Stimulated activated CD4-positive, alpha-beta T cell treated with anti-CD3 and anti-CD28 coated beads, Interleukin-1b, Interleukin-23, amount 100 ng/mL, for 4 hours (primary cell): ENCODE data around the gene FGF11.

Source experiments
- DNase-seq, 2 donors: peaks; one replicate each; pipeline ENCODE4 v3.0.0-alpha.2; 2020; ENCODE audit warnings: low read depth in 2 of 2

FGF11 gene

DNA sequence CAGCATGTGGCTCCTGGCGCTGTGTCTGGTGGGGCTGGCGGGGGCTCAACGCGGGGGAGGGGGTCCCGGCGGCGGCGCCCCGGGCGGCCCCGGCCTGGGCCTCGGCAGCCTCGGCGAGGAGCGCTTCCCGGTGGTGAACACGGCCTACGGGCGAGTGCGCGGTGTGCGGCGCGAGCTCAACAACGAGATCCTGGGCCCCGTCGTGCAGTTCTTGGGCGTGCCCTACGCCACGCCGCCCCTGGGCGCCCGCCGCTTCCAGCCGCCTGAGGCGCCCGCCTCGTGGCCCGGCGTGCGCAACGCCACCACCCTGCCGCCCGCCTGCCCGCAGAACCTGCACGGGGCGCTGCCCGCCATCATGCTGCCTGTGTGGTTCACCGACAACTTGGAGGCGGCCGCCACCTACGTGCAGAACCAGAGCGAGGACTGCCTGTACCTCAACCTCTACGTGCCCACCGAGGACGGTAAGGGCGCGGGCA is 31.0 kb upstream of the FGF11 start:
- no peak for DNase-seq

DNA sequence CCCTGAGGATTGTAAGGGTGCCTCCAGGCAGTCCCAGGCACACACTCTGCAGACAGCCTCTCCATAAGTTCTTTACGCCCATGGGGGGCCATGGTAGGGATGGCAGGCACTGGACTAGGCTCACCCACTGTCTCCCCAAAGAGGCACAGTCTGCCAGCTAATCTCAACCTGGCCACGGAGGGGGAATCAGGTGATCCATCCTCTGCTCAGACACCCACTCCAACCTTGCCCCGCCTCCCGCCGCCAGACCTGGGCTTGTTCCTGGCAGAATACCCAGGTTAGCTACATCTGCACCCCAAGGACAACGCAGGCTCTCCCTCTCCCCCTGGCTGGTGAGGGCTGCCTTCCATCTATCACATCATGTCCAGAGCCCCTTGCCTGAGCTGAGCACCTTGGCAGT is 30.4 kb upstream of the FGF11 start:
- no peak for DNase-seq

DNA sequence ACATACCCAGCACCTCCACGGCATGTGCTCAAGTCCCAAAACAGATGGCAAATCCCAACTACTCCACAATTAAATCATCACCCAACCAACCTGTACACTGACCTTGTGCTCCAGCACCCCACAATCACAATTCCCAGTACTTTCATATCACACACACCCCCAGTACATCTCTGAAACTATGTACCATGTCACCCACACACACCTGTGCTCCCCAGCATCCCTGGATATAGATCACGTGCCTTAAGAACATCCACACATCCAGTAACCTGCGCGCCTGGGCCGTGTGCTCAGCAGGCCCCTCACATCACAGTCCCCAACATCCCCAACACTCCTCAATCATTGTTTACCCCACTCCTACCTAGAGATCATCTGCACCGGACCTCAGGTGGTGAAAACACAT is 29.6 kb upstream of the FGF11 start:
- no peak for DNase-seq

DNA sequence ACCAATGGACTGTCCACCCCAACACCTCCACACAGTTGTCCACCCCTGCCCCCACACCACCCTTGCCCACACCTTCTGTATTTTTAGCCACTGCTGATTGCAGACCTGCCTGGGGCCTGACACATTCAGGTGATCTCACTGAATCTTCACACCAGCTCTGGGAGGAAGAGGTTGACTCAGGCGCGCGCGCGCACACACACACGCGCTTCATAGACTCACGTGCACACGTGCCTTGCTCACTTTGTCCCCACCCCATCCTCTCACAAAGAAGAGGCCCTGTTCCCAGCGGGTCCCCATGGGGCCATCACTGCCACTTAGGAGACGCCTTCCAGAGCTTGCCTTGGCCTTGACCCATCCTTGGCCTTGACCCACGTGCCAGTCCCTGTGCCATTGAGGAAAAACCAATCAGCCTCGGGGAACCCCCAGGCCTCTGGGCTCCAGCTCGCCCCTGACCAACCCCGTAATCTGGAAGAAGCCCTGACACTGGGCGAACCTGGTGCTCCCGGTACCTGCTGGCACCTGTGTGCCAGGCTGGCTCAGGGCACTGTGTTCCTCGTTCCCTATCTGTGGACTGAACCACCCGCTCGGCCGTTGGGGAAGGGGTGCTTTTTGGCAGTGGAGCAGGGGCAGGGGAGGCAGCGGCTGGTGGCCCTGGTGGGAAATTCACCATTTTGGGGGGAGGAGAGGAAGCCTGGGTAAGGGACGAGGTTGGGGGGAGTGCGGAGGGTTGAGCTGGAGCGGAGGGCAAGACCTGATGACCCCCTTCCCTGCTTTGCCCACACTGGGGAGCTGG is 28.5 kb upstream of the FGF11 start:
- no peak for DNase-seq

DNA sequence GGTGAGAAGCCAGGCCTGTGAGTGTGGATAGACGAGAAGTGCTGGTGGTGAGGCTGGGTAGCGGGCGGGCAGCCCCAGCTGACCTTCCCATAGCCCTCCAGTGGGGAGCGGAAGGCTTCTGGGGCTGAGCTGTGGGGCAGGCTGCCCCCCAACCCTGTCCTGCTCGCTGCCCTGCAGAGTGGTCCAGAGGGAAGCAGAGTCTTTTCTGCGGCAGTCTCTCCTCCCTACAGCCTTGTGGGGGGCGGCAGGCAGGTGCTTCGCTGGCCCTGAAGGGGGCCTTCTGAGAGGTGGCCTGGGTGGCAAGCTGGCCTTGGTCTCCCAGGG is 27.9 kb upstream of the FGF11 start:
- DNase-seq = no peak

DNA sequence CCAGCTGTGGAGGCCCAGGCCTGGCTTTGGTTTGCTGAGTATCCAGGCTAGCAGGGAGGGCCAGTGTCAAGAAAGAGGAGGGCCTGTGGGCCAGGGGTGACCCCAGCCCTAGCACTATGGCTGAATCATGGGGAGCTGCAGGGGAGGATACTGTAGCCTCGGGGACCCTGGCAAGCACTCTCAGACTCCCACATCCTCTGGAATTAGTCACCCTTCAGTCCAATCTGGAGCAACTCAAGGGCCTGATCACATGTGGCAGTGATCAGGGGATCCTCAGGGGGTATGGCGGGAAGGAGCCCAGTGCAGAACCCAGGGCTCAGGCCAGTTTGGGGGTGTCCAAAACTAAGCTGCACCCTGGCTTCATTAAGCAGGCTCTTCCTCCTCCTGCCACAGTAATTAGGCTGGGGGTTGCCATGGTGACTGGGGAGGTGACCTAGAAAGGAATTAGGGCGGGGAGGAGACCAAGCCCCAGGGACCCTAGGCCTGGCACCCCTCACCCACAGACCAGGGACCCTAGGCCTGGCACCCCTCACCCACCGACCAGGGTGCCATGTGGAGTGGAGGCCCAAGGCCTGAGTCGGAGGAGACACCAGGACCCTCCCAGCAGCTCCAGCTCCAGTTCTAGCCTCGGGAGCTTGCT is 25.8 kb upstream of the FGF11 start:
- no peak for DNase-seq

DNA sequence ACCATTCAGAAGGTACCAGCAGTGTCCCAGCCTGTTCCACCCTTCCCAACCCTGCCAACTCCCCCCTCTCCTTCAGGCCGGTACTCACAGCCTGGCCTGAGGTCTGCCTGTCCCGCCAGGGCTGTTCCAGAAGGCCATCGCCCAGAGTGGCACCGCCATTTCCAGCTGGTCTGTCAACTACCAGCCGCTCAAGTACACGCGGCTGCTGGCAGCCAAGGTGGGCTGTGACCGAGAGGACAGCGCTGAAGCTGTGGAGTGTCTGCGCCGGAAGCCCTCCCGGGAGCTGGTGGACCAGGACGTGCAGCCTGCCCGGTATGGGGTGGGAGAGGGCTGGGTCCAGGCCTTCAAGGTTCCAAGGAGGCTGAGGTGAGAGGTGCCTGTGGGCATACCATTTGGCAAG is 24.5 kb upstream of the FGF11 start:
- DNase-seq = no peak

DNA sequence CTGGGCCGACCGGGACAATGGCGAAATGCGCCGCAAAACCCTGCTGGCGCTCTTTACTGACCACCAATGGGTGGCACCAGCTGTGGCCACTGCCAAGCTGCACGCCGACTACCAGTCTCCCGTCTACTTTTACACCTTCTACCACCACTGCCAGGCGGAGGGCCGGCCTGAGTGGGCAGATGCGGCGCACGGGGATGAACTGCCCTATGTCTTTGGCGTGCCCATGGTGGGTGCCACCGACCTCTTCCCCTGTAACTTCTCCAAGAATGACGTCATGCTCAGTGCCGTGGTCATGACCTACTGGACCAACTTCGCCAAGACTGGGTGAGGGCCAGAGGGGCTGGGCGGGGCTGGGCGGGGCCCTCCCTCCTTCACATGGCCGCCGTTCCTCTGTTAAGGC is 23.5 kb upstream of the FGF11 start:
- DNase-seq = no peak

DNA sequence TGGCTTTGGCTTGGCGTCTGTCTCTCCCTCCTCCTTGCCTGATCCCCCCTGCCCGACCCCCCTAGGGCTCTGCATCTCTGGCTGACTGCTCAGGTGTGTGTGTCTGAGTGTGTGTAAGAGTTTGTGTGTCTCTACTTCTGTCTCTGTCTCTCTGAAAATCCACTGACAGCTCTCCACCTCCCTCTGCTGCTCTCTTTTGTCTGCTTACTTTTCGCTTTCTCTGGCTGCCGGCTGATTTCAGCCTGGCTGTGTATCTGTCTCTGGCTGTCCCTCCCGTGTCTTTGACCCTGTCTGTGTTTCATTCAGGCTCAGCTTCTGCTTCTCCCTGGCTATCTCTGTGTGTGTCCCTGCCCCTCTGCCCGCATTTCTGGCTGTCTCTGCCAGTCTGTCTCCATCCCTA is 23.0 kb upstream of the FGF11 start:
- no peak for DNase-seq

DNA sequence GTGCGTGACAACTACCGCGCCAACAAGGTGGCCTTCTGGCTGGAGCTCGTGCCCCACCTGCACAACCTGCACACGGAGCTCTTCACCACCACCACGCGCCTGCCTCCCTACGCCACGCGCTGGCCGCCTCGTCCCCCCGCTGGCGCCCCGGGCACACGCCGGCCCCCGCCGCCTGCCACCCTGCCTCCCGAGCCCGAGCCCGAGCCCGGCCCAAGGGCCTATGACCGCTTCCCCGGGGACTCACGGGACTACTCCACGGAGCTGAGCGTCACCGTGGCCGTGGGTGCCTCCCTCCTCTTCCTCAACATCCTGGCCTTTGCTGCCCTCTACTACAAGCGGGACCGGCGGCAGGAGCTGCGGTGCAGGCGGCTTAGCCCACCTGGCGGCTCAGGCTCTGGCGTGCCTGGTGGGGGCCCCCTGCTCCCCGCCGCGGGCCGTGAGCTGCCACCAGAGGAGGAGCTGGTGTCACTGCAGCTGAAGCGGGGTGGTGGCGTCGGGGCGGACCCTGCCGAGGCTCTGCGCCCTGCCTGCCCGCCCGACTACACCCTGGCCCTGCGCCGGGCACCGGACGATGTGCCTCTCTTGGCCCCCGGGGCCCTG is 22.2 kb upstream of the FGF11 start:
- no peak for DNase-seq

DNA sequence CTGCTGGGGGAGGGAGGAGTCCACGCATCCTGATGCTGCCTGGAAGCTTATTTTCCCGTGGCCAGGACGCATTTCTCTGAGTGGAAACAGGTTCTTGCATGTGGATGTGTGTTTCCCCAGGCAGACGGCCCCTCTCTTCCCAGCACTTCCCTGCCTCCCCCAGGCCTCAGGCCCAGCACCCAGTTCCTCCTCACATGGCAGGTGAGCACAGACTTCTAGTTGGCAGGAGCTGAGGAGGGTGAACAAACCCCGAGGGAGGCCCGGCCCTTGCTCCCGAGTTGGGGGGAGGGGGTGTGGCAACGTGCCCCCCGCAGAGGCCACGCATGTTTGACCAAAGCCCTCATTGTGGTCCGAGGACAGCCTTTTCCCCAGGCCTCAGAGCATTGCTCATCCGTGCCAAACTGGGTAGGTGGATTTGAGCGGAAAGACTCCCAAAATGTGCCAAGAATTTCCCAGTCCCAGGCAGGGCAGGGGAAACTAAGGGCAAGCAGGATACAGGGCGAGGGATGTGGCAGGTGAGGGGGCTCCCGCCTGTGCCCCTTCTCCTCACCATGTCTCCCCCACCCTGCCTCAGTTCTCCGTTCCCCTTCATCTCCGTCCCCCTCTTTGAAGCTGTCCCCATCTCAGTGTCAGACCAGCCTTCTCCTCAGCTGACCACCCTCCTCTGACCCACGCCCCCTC is 20.7 kb upstream of the FGF11 start:
- no peak for DNase-seq

DNA sequence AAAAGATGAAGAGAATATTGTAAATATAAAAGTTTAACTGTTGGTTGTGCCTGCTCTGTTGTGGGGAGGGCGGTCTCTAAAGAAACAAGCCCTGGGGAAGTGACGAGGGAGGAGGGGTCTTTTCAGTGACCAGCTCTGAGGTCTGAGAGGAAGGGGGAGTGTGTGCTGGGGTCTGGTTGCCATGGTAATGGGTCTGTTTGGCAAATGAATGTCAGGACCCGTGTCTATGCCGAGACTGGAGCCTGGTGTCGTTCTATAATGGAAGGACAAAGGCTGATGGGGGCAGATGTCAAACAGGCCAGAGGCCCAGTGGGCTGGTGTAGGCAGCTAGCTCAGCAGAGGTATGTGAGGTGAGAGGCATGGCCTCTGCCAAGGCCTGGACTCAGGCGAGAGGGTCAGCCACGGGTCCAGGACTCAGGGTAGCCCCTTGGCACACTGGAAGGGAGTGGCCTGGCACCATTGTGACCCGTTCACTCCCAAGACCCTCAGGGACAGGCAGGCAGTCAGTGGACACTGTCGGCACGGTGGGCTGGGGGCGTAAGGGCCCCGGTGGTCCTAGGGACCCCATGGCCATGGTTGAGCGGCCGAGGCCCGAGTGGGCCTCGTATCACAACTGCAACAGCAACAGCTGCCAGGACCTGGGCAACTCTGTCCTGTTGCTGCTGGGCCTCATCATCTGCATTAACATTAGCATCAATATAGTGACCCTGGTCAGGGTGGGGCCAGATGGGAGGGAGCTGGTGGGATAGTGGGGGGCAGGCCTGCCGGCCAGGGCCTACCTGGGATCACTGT is 19.3 kb upstream of the FGF11 start, which contains the start of gene SPEM1:
Gene SPEM1 (plus strand): TSS at position 506 of the 792 bp plus-strand sequence. CDS start 61 bp downstream, at position 567.
- no peak for DNase-seq

DNA sequence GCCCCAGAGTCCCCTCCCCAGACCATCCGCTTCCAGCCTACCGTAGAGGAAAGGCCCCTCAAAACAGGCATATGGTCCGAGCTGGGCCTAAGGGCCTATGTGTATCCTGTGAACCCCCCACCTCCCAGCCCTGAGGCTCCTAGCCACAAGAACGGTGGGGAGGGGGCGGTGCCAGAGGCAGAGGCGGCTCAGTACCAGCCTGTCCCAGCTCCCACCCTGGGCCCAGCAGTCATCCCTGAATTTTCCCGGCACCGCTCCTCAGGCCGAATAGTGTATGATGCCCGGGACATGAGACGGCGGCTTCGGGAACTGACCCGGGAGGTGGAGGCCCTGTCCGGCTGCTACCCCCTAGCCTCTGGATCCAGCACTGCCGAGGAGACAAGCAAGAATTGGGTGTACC is 18.1 kb upstream of the FGF11 start:
- no peak for DNase-seq

DNA sequence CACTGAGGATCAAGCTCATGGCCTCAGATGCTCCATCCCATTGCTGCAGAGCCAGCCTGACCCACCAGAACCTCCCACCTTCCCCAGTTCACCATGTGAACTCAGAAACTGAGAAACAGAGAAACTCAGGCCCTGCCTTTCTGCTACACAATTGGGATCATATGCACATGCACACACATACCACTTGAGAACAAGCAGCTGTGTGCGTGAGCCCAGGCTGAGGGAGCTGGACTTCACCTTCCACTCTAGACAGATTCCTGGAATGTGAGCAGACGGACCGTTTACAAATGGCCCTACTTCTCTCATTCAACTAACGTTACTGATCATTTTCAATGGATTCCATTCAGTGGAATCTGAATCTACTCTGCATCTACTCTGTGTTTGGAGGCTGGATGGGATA is 15.6 kb upstream of the FGF11 start:
- no peak for DNase-seq

DNA sequence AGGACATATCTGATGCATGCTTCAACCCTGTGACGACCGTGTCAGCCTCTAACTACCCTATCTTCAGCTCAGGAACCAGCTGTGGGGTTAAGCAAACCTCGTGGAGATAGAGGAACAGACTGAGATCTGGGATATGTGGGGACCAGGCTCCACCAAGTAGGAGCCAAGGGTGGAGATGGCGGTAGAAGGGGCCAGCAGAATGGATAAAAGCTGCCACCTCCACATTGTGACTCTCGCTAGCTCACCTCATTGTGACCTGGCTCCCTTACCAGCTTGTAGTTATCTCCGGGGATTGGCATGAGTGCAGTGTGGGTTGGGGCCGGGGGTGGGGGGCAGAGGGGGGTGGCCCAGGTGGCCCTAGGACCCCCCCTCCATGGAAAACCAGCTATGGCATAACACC is 14.0 kb upstream of the FGF11 start, which contains the start of gene SPEM2:
Gene SPEM2 (plus strand): TSS at position 301 of the 400 bp plus-strand sequence. CDS start 73 bp downstream, at position 374.
- no peak for DNase-seq

DNA sequence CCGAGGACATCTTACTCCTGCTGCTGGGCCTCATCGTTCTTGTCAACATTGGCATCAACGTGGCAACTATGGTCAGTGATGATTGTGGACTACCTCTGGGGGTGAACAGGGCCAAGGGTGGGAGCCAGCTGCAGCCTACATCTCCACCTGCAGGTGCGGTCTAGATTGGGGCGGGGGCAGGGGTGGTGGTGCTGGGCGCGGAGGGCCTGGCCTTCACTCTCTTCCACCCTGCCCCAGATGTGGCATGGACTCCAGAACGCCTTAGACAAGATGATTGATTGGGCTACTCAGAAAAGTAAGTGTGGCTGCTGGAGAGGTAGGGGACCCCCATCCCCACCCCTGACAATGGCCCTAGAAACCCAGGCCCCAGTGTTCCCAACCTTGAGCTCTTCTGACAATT is 13.6 kb upstream of the FGF11 start:
- DNase-seq = no peak

DNA sequence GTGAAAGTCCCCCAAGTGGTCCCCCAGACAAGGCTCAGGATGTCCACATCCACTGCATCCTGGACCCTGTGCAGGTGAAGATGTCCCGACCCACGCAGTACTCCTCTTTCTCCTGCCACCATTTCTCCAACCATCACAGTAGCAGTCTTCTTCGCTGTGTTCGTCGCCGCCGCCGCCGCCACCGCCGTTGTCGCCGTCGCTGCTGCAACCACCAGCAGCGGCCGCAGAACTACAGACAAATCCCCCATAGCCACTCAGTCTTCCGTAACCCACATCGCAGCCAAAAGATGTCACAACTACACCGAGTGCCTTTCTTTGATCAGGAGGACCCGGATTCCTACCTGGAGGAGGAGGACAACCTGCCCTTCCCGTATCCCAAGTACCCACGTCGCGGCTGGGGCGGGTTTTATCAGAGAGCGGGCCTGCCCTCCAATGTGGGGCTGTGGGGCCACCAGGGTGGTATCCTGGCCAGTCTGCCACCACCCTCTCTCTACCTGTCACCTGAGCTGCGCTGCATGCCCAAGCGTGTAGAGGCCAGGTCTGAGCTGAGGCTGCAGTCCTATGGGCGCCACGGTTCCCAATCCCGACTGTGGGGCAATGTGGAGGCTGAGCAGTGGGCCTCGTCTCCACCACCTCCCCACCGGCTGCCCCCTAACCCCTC is 13.0 kb upstream of the FGF11 start:
- DNase-seq = no peak

DNA sequence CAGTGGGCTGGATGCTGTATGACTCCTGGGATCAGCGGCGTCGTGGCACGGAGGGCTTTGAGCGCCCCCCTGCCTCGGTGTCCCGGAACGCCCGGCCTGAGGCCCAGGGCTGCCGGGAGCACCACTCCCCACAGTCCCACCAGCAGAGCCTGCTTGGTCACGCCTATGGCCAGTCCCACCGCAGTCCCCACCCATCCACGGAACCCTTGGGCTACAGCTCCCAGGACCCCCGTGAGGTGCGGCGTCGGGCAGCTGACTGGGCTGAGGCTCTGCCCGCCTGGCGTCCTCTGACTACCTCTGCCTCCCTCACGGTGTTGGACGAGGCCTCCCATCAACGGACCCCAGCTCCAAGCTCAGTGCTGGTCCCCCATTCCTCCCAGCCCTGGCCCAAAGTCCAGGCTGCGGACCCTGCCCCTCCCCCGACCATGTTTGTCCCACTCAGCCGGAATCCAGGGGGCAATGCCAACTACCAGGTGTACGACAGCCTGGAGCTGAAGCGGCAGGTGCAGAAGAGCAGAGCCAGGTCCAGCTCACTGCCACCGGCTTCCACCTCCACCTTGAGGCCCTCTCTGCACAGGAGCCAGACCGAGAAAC is 12.3 kb upstream of the FGF11 start:
- DNase-seq = no peak

DNA sequence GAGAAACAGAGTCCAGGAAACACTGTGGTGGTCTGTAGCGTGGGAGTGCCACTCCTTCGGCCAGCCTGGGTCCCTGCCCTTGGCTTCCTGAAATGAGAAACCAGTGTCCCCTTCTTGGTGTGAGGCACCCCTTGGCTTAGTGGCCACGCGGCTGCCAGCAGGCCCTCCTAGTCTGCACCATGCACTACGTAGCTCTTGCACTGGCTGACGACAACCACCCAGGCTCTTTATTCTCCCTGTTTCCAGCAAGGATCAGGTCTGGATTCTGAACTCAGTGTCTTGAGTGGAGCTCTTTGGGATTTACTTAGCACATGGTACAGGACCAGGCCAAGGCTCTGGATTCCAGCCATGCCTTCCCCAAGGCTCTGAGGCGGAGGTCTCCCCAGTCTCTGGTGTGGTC is 11.8 kb upstream of the FGF11 start:
- no peak for DNase-seq

DNA sequence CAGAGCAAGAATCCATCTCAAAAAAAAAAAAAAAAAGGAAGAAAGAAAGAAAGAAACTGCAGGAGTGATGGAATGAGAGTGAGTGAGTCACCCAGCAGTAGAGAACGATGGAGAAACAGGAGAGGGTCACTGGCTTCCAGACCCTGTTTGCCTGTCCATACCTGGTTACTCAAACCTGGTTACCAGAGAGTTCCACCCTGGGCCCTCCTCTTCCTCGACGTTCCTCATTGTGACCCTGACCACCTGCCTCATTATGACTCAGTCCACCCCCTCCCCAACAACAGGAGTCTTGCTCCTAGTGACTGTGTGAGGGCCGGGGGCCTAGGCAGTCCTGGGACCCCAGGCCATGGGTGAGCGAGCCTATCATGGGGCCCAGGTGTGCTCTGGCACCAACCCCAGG is 10.8 kb upstream of the FGF11 start, which contains the start of gene SPEM3:
Gene SPEM3 (plus strand): TSS at position 301 of the 400 bp plus-strand sequence. CDS start 46 bp downstream, at position 347.
- no peak for DNase-seq

DNA sequence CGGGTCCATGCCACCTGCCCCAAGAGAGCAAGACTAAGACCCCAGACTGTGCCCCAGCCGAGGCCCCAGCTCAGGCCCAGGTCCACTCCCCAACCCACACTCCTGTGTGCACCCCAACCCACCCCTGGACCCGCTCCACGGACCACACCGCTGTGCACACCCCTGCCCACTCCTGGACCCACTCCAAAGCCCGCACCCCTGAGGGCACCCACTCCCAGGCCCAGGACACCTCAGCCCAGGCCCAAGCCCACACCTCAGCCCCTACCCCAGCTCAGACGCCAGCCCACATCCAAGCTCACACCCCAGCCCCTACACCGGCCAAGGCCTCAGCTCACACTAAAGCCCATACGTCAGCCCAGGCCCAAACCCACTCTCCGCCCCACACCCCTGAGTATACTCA is 9.6 kb upstream of the FGF11 start:
- no peak for DNase-seq
